GM18526 (cell line): Measurements from ENCODE around the gene IDUA.

ENCODE experiments used
- POLR2A ChIP-seq: IDR thresholded peaks from 3 replicates; pipeline ENCODE4 v1.6.1; 2011; ENCODE audit not compliant: insufficient read length; ENCODE audit errors: extremely low read depth

Gene IDUA

GRCh38 chr4:1043651-1044468, 57.0 kb downstream of the IDUA start:
- no peak for TF ChIP-seq POLR2A

GRCh38 chr4:1044469-1045192, 57.8 kb downstream of the IDUA start:
- no peak for TF ChIP-seq POLR2A

GRCh38 chr4:1045193-1045594, 58.4 kb downstream of the IDUA start:
- no peak for TF ChIP-seq POLR2A

GRCh38 chr4:1045595-1046201, 58.9 kb downstream of the IDUA start:
- TF ChIP-seq POLR2A: no peak

GRCh38 chr4:1047106-1047975, 60.5 kb downstream of the IDUA start:
- no peak for TF ChIP-seq POLR2A

- no peak for TF ChIP-seq POLR2A
These were observed 61.3 kb downstream of the IDUA start for GRCh38 chr4:1047976-1048772.

- no peak for TF ChIP-seq POLR2A
These were observed 62.1 kb downstream of the IDUA start for GRCh38 chr4:1048773-1049590.

- TF ChIP-seq POLR2A: no peak
These were observed 62.7 kb downstream of the IDUA start for GRCh38 chr4:1049591-1049905.

GRCh38 chr4:1050486-1051213, 63.8 kb downstream of the IDUA start:
- TF ChIP-seq POLR2A: no peak

- no peak for TF ChIP-seq POLR2A
These were observed 64.6 kb downstream of the IDUA start for GRCh38 chr4:1051472-1051871.

- no peak for TF ChIP-seq POLR2A
These were observed 65.4 kb downstream of the IDUA start for GRCh38 chr4:1052231-1052671.

GRCh38 chr4:1053080-1053661, 66.3 kb downstream of the IDUA start:
- TF ChIP-seq POLR2A: no peak
